ENCODE measurements around the gene VAPB. TPM values are rescaled to one million over a fixed set of nuclear protein-coding genes. Genes with fewer than 3 reads are reported as not detected.

VAPB gene
- polyA plus RNA-seq, 3 donors = 57.1 to 61.4 (median 58.4) TPM

DNA sequence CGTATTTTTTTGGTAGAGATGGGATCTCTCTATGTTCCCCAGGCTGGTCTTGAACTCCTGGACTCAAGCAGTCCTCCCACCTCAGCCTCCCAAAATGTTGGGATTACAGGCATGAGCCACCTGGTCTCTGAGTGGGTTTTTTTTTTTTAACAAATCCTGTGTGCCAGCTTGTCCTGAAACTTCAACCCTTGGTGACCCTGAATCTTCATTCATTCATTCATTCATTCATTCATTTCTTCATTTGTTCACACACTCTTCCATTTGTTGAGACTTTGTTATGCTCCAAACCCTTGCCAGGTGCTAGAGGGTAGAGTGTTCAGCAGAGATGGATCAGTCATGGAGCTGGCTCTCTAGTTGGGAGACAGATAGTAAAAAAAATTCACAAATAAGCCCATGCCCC lies 12.0 kb upstream of the VAPB start:
- DNase-seq (ENCODE audit: low read depth in 3 of 3, low spot score in 2 of 3) = no peak

DNA sequence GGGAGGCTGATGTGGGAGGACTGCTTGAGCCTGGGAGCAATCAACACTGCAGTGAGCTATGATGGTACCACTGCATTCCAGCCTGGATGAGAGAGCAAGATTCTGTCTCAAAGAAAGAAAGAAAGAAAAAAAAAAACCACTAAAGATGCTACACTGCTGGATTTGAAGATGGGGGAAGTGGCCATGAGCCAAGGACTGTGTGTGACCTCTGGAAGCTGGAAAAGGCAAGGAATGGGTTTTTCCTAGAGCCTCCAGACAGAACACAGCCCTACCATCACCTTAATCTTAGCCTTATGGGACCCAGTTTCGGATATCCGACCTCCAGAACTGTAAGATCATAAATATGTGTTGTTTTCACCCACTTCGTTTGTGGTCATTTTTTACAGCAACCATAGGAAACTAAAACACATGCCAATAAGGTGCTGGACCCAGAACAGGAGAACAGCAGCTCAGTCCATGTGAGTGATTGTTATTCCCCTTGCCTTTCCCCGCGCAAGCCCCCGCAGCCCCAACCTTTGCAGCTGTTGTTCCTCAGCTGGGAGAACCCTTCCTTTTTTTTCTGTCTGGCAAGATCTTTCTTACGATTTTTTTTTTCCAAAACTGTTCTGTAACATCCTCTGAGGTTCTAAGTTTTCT lies 11.1 kb upstream of the VAPB start:
- no peak for DNase-seq (ENCODE audit: low read depth in 3 of 3, low spot score in 2 of 3)

DNA sequence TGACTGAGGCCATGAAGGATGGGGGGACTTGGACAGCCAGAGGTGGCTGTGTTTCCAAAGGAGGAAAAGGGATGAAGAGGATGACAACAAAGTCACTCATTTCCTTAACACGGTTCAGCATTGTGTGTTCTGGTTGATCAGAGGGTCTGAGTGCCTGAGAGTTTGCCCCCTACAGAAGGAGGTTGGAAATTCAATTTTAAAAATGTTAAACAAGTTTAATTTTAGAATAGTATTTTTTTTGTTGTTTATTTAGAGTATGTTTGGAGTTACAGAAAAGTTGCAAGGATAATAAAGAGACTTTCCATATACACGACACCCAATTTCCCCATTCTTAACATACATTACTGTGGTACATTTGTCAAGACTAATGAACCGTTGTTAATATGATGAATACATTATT lies 10.3 kb upstream of the VAPB start:
- no peak for DNase-seq (ENCODE audit: low read depth in 3 of 3, low spot score in 2 of 3)

DNA sequence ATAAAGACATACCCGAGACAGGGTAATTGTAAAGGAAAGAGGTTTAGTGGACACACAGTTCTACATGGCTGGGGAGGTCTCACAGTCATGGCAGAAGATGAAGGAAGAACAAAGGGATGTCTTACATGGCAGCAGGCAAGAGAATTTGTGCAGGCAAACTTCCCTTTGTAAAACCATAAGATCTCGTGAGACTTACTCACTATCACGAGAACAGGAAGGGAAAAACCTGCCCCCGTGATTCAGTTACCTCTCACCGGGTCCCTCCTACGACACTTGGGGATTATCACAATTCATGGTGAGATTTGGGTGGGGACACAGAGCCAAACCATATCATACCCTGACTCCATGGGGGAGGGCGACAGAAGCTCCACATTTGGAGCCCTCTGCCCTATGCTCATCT lies 7.4 kb upstream of the VAPB start:
- DNase-seq (ENCODE audit: low read depth in 3 of 3, low spot score in 2 of 3) = no peak

DNA sequence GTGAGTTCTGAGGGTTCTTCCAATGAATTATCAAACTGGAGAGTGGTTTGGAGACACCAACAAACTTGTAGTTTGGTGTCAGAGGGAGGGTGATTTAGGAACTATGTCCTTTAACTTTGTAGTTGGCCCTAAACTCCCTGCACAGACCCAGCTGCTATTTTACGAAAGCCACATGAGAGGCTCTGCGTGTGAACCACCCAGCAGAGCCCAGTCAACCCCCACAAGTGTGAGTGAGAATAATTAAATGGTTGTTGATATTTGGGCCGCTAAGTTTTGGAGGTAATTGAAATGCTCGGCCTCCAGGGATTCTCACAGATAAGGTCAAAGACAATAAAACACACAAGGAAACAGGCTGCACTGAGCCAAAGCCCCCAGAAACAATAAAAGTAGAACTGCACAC lies 6.9 kb upstream of the VAPB start:
- DNase-seq (ENCODE audit: low read depth in 3 of 3, low spot score in 2 of 3) = no peak

DNA sequence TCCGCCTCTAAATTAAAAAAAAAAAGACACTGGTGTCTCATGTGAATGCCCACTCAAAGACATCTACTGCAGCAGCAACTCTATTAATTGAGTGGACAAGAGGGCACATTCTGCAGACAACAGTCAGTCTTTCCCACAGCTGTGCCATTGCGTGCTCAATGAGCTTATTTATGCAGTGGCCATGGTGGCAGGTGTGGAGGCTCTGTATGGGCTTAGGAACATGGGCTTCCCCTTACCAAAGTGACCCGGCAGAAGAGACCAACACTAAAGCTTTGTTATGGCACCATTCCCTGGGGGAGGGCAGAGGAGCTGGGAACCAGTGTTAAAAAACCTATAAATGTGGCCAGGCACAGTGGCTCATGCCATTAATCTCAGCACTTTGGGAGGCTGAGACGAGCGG lies 4.2 kb upstream of the VAPB start:
- DNase-seq (ENCODE audit: low read depth in 3 of 3, low spot score in 2 of 3) = no peak

DNA sequence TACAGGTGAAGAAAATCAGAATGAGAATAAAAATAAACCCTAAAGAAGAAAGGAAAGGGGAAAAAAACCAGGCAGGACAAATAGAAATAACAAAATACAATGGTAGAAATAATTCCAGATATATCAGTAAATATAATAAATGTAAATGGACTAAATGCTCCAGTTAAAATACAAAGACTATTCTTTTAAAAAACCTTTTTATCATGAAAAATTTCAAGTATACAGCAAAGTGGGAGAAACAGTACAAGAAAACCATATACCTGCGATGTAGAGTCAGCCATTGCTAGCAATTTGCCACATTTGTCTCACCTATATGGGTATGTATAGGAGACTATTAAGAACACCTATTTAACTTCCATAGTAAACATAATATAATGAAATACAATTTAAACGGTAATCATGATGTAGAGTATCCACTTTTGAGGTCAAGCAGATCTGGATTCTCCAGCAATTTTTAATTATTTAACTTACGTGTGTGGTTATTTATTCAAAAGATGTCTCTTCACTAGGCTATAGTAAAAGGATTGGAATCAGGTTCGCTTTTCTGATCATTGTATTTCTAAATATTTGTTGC lies 914 bp upstream of the VAPB start:
- no peak for DNase-seq (ENCODE audit: low read depth in 3 of 3, low spot score in 2 of 3)

DNA sequence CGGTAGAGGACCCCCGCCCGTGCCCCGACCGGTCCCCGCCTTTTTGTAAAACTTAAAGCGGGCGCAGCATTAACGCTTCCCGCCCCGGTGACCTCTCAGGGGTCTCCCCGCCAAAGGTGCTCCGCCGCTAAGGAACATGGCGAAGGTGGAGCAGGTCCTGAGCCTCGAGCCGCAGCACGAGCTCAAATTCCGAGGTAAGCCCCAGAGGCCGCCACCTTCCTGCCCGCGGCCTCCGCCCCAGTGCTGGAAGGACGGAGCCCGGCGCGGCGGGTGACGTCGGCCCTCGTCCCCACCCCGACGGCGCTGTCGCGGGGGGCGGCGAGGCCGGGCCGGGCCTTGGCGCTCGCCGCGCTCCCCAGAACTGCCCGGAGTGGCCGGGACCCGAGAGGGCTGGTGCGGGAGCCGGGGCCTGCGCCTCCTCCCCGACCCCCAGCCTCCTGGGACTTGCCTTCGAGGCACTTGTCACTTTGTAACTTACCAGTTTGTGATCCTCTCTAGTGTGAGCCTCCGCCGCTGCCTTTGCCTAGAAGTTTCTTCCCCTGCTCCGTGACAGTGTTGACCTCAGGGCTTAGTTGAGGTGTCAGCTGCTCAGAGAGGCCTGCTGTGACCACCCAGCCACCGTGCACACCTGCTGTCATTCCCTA lies 417 bp downstream of the VAPB start:
- DNase-seq (ENCODE audit: low read depth in 3 of 3, low spot score in 2 of 3) = no peak

DNA sequence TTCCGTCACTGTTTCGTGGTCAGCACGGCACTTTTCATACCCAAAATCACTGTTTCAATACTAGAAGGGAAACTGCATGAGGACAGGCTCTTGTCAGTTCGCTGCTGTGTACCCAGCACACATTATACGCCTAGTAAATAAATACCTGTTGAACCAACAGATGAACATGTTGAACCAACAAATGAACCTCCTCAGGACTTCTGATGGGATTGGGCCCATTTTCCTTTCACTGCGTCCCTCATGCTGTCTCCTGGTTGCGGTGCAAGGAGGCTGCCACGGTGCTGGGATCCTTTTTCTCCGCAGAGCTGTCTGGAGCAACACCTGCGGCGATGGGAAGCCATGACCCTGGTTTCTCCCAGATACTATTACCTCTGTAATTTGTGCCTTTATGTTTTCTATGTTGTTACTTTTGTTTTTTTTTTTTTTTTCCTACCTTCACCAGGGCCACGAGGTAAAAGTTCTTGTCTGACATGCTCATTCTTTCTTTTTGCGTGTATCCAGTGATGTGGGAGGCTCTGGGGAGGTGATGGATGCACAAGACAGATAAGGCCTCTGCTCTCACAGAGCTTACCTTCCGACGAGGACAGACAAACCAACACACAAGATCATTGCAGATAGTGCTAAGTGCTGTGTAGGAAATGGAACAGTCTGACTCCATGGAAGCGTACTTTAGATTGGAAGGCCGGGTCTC lies 1.1 kb downstream of the VAPB start:
- no peak for DNase-seq (ENCODE audit: low read depth in 3 of 3, low spot score in 2 of 3)

DNA sequence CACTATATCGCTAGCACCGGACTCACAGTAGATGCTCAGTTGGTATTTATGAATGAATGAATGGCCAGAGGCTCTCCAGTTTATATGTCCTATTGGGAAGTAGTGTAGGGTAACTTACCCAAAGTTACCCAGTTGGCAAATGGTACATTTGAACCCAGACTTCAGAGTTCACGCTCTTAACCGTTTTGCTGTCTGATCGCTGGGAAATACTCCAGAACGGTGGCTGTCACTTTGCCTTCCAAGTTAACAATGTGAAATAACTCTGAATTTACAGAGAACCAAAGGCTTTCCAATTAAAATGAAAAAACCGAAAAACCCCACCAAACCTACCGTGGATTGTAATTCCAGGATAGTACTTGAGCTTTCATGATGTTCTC lies 1.6 kb downstream of the VAPB start:
- no peak for DNase-seq (ENCODE audit: low read depth in 3 of 3, low spot score in 2 of 3)

DNA sequence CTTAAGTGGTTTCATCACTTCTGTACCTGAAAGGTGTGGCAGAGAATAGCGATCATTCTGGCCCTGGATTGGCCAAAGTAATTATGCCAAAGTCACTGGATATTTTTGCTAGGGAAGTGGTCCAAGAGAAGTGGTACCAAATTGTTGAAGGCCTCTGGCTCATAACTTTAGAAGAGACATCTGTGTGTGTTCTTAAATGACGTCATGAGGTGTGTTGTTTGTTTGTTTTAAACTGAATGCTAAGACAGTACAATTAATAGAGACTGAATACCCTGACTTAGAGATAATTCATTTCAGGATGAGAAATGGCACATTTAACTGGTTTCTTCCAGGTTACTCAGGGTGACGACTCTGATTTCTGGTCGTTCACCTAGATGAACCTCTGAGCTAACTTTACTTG lies 3.3 kb downstream of the VAPB start:
- DNase-seq (ENCODE audit: low read depth in 3 of 3, low spot score in 2 of 3) = no peak

DNA sequence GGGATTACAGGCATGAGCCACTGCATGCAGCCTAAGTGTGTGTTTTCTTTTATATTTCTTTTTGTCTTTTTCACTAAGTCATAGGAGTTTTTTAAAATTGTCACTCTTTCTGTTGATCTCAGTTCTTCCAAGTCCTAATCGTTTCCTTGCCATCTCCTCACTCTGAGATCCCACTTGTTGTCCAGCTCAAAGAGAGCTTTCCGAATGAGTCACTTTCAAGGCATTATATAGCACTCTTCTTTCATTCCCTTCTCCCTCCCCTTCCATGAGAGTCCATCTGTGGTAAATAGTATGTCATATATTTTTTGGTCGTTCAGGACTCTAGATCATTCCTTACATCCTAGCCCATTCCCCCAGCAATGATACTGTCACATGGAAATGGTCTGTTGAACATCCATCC lies 4.3 kb downstream of the VAPB start:
- no peak for DNase-seq (ENCODE audit: low read depth in 3 of 3, low spot score in 2 of 3)

DNA sequence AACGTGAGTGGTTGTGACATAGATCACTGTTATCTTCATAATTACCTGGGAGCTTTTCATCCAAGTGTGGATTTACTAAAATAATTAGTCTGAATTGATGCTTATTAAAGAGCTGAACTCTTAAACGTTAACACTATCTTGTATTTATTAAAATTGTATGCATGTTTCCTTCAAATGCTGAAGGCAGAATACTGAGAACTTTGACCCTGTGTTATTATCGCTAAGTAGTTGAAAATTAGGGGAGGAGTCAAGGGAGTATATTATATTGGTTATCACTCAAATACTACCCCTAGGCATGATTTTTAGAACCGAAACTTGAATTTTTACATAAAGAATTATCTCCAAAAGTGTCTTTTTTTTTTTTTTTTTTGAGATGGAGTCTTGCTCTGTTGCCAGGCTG lies 5.8 kb downstream of the VAPB start:
- DNase-seq (ENCODE audit: low read depth in 3 of 3, low spot score in 2 of 3) = no peak

DNA sequence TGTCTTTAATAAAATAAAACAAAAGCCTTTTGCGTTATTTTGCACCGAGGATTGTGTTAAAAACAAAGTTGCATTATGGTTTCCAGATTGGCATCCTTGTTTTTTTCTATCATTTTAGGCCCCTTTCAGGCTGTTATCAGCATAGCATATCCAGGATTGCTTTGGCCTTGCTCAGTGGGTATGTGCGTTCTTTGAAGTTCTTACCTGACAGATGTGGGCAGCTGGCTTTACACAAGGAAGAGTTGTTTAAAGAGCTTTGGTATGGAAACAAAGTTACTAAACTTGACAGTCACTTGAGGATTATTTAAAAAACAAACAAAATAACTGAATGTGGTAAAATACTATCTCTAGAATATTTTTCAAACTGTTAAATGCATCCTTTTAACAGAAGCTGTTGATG lies 6.6 kb downstream of the VAPB start:
- no peak for DNase-seq (ENCODE audit: low read depth in 3 of 3, low spot score in 2 of 3)

DNA sequence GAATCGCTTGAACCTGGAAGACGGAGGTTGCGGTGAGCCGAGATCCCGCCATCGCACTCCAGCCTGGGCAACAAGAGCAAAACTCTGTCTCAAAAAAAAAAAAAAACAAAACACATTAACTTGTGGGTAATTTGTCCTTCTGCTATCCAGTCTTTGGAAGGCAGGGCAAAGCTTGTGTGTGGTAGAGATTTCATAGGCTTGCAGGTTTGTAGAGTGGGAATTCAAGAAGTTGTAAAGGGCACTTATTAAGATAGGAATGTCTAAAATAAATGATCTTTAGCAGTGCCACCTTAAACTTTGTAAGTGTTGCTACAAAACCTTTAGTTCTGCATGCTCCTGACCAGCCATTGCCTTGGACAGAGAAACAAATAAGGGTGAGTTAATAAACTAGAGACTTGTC lies 8.4 kb downstream of the VAPB start:
- no peak for DNase-seq (ENCODE audit: low read depth in 3 of 3, low spot score in 2 of 3)

DNA sequence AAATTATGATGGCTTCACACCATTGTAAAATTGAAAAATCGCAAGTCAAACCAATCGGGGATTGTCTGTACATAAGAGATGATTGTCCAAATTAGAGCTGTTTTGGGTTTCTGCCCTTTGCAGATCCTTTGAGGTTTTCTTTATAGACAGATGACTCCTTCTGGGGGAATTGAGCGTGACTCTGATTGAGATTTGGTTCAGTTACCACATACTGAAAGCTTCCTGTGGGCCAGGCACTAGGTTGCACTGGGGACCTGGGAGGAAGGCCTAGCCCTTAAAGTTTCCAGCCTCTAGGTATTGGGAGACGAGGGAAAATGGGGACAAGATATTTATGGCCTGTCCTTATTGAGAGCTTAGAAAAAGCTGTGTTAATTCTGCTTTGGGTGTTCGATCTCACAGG lies 9.2 kb downstream of the VAPB start:
- no peak for DNase-seq (ENCODE audit: low read depth in 3 of 3, low spot score in 2 of 3)

DNA sequence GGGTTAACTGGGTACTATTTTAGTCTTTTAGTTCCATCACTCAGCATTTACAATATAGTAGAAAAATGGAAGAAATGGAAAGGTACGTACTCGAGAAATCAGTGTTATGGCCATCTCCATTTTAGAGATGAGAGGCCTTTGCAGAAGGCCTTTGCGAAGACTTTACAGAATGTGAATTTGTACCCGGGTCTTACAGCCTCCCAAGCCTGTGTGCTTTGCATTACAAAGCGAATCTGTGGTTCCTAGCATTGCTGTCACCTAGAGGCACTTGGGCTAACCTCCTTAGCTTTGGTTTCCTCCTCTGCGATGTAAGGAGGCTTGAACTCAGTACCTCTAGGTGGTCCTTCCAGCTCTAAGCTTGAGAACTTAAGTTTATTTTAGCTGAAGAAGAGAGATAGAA lies 10.9 kb downstream of the VAPB start:
- DNase-seq (ENCODE audit: low read depth in 3 of 3, low spot score in 2 of 3) = no peak

DNA sequence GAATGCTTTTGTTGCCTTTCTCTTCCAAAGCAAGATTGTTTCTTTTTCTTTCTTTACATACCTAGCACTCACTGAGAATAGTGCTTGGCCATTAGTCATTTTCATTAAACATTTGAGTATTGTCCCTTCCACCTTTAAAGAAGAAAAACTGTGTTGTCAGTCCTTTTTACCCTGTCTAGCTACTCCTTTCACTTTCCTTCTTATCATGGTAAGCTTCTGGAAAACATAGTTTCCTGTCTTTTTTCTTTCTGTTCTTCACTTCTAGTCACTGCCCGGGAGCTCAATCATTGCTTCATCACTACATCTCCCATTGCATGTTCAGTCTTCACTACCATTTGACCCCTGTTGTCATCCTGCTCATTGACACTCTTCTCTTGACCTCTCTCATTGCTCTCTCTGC lies 12.1 kb downstream of the VAPB start:
- DNase-seq (ENCODE audit: low read depth in 3 of 3, low spot score in 2 of 3) = no peak

DNA sequence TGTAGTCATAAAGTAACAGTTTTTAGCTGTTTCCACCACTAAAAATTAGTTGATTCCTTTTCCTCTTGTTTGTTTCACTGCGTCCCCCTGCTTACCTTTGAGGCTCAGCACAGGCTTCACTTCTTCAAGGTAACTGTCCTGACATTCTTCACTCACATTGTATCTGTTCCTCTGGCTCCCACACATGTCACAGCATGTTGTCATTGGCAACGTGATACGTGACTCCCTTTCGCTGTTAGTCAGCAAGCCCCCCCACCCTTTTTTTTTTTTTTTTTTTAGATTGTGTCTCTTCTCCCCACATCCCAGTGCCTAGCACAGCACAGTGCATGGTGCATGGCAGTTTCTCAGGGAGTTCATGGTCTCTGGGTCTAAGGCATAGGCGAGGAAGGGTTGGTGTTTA lies 13.3 kb downstream of the VAPB start:
- no peak for DNase-seq (ENCODE audit: low read depth in 3 of 3, low spot score in 2 of 3)

DNA sequence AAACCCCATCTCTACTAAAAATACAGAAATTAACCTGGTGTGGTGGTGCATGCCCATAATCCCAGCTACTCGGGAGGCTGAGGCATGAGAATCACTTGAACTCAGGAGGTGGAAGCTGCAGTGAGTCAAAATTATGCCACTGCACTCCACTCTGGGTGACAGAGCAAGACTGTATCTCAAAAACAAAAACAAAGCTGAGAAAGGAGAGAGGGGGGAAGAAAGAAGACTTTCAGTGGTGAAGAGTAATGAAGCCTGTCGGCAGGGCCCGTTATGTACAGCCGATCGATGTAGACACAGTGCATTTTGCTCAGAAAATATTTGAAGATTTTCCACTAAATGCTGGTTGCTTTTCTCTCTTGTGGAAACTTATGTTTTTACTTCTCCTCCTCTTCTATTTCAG lies 13.8 kb downstream of the VAPB start:
- DNase-seq (ENCODE audit: low read depth in 3 of 3, low spot score in 2 of 3) = no peak

DNA sequence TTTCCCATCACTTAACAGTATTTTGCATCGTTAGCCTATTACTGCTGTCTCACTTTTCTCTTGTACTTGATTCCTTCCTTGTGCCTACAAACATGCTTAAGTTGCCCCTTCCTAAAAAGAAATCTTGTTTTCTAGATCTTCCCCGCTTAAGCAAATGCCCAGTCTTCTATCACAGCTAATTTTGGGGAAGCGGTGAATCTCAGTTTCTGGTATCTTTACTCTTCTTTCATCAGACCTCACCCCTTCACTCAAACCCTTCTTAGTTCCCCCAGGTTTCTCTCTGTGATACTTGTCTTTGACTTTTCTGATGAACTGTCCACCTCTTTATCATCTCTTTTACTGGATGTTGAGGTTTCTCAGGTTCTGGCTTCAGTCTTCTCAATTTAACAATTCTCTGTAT lies 14.2 kb downstream of the VAPB start:
- no peak for DNase-seq (ENCODE audit: low read depth in 3 of 3, low spot score in 2 of 3)
